HG03196 (cell line): ENCODE measurements around the gene TOP3B.

ENCODE experiments used
- ATAC-seq: cut with Tn5 transposase; IDR thresholded peaks from one replicate; pipeline ENCODE4 v1.9.1; 2021; ENCODE audit not compliant: unreplicated experiment

Gene TOP3B, protein sequence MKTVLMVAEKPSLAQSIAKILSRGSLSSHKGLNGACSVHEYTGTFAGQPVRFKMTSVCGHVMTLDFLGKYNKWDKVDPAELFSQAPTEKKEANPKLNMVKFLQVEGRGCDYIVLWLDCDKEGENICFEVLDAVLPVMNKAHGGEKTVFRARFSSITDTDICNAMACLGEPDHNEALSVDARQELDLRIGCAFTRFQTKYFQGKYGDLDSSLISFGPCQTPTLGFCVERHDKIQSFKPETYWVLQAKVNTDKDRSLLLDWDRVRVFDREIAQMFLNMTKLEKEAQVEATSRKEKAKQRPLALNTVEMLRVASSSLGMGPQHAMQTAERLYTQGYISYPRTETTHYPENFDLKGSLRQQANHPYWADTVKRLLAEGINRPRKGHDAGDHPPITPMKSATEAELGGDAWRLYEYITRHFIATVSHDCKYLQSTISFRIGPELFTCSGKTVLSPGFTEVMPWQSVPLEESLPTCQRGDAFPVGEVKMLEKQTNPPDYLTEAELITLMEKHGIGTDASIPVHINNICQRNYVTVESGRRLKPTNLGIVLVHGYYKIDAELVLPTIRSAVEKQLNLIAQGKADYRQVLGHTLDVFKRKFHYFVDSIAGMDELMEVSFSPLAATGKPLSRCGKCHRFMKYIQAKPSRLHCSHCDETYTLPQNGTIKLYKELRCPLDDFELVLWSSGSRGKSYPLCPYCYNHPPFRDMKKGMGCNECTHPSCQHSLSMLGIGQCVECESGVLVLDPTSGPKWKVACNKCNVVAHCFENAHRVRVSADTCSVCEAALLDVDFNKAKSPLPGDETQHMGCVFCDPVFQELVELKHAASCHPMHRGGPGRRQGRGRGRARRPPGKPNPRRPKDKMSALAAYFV

DNA sequence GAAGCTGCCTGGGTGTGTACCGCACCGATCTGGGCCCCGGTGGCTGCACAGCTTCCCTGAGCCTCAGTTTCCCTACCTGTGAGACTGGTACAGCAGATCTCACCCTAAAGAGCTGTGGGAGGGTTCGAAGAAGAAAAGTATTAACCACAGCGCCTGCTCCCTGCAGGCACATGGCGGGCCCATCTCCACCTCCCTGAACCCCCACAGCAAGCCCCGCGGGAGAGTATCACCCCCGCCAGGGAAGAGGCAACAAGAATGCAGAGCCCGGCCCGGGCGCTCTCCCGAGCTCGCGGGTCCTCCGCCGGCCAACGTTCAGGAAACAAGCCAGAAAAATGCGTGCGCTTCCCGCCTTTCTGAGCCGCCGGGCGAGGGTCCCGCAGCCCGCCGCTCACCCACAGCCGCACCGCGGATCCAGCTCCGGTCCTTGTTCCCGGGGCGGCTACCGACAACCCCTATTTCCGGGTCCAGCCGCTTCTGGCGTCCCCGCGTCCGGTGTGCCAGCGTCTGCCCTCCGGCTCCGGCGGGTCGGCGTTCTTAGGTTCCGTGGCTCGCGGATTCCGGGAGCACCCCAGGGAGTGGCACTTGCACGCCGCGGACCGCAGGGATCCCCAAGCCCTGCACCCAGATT is at the start of gene TOP3B:
Gene TOP3B, minus strand, starts transcription at position 450 of the 628 bp plus-strand sequence. CDS start 7,078 bp downstream, outside the sequence.
- ATAC-seq, result peak; percentile 61

DNA sequence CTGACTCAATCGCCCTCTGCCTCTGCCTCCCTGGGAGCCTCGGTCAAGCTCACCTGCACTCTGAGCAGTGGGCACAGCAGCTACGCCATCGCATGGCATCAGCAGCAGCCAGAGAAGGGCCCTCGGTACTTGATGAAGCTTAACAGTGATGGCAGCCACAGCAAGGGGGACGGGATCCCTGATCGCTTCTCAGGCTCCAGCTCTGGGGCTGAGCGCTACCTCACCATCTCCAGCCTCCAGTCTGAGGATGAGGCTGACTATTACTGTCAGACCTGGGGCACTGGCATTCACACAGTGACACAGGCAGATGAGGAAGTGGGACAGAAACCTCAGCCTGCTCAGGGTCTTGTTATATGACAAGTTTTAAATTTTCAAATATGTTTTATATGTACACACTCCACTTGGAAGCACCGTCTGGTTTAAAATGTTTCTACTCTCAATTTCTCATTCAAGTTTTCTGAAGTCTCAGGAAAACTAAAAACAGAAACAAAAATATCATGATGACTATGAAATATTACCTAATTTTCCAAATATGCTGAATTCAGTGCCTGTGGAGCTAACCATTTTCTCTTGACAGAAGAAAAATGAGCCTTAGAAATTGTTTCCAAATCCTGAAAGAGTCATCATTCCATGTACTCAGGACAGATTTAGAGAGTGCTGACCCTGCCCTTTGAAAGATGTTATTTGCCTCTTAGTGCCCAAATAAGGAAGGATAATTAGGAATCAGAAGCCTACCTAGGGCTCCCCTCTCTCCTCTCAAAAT is 48.8 kb upstream of the TOP3B start:
- no peak for ATAC-seq

DNA sequence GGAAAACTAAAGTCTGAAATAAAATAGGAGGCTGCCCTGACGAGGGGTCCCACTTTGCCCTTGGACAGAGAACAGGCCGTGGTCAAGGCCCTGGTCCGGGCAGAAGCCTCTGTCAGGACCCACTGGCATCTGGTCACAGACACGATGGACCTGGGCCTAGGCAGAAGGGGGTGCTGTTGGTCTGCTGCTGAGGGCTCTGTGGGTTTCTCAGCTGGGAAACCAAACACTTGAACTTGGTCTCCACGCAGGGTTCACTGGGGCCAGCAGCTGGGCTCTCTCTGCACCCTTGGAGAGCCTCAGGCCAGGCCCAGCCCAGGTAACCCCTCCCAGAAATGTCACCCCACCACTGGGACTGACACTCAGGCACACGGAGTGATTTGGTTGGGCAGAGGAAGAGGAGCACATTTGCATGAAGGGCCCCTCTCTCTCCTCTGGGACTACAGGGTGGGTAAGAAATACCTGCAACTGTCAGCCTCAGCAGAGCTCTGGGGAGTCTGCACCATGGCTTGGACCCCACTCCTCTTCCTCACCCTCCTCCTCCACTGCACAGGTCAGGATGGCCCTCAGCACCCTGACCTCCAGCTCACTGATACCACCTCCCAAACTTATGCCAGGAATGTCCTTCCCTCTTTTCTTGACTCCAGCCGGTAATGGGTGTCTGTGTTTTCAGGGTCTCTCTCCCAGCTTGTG is 48.1 kb upstream of the TOP3B start:
- no peak for ATAC-seq

- ATAC-seq, result no peak
These were observed 45.4 kb upstream of the TOP3B start for GRCh38 chr22:22027955-22028354.

- ATAC-seq, result peak; percentile 54
These were observed 43.7 kb upstream of the TOP3B start for GRCh38 chr22:22026157-22026831.

DNA sequence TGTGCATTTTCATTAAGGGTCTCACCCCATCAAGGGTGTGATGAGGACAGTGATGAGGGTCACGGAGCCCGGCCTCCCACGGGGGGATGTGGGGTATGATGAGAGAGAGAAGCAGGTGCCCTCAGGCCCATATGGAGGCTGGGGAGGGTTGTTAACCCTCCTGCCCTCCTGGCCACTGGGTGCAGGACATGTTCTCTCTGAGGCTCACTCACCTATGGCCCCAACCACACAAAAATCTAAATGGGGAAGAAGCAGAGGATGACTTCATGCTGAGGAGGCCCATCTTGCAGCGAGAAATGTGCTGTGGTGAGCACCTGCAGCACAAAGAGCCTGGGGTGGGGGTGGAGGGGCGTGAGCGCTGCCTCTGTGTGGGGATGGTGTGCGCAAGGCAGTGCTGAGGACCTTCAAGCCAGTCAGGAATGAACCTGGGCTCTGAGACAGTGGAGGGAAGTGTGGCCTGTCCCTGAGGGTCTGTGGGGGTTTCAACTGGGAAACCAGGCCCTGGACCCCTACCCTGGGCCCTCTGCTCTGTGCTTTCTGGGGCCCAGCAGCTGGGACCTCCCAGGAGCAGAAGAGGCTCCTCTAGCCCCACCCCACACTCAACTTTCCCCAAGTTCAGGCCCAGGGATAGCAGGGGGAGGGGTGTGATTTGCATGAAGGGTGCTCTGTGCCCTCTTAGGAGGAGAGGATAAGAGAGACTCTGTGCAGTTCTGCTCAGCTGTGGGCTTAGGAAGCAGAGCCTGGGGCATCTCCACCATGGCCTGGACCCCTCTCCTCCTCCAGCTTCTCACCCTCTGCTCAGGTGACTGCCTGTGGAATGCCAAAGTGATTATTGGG is 43.0 kb upstream of the TOP3B start:
- no peak for ATAC-seq

- no peak for ATAC-seq
These were observed 41.9 kb upstream of the TOP3B start for GRCh38 chr22:22024440-22024839.

DNA sequence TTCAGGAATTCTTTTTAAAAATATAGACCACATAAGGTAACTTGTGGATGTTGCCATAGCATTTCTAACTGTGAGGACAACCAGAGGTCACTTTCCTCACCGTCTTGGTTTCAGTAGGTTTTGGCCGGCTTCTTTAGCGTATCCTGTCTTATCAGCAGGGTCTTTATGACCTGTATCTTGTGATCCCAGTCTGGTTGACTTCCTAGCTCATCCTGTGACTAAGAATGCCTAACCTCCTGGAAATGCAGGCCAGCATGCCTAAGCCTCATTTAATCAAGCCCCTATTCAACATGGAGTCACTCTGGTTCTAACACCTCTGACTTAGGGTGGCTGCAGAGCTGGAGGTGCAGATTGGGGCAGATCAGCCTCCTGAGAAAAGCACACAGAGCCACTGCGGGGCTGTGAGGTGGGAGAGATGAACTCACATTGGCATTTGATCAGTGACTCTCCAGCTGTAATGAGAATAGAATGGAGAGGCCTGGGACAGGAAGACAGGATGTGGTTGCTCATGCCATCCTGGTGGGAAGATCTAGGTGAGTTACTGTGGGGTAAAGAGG is 41.1 kb upstream of the TOP3B start:
- no peak for ATAC-seq

GRCh38 chr22:22022947-22023534 is 40.5 kb upstream of the TOP3B start:
- ATAC-seq, result no peak

GRCh38 chr22:22022255-22022840 is 39.8 kb upstream of the TOP3B start:
- no peak for ATAC-seq

DNA sequence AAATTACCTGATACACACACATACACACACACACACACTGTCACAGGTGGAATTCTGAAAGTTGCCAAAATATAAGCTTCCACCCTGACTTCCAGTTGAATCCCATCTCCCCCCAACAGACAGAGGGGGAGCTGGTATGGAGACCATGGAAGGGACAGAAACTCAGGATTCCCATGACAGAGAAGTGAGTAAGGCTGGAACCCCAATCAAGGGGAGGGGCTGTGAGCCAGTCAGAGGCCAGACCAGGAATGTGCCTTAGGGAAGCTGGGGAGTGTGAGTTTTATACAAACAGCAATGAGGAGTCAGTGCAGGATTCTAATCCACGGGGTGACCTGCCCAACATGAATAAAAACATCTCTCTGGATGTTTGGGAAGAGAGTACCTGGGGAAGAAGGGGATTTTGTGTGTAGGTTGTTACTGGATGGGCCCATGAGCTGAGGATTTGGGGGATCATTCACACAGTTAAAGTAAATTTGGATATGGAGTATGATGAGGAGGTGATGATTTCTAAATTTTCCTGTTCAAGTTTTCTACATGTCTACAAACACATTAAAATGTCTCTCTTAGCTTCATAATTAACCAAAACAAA is 38.7 kb upstream of the TOP3B start:
- no peak for ATAC-seq

GRCh38 chr22:22020425-22020852 is 37.9 kb upstream of the TOP3B start:
- ATAC-seq, result no peak

DNA sequence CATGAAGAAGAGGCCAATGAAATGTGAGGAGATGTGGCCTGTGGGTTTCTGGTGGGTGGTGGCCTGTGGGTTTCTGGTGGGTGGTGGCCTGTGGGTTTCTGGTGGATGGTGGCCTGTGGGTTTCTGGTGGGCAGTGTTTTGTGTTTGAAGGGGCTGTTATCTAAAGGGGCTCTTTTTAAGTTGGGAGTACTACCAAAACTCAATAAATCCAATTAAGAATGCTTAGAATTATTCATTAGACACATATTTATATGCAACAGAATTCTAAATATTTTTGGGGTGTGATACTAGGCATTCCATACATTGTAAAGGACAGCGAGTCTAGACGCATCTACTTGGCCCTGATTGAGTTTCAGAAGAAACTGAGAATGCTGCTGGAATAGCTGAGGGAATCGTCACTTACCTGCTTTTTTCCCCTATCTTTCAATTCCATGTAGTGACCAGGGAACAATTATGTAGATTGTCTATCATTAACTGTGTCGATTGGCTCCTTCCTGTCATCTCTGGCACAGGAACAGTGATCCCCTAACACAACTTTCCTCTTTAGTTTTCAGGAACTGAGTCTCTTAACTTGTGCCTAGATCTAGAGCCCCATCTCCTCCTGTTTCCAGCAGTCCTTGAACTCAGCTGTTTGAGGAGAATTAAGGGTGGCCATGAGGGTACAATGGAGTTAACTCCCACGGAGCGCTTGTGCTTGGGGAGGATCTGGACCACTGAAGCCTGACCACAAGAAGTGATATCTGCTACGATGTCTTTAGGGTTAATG is 37.3 kb upstream of the TOP3B start:
- no peak for ATAC-seq

GRCh38 chr22:22018825-22019658 is 36.5 kb upstream of the TOP3B start:
- ATAC-seq, result no peak

GRCh38 chr22:22015631-22016030 is 33.0 kb upstream of the TOP3B start:
- no peak for ATAC-seq

- ATAC-seq, result no peak
These were observed 31.7 kb upstream of the TOP3B start for GRCh38 chr22:22014285-22014659.
